GM21367 (cell line): ENCODE data around the gene NPY5R.
A peak's percentile ranks its signal among the peaks of the same experiment; 100 is the strongest.

Experiments used
- ATAC-seq: cut with Tn5 transposase; IDR thresholded peaks from one replicate; pipeline ENCODE4 v1.9.1; 2021; ENCODE audit not compliant: unreplicated experiment

The NPY5R gene

DNA sequence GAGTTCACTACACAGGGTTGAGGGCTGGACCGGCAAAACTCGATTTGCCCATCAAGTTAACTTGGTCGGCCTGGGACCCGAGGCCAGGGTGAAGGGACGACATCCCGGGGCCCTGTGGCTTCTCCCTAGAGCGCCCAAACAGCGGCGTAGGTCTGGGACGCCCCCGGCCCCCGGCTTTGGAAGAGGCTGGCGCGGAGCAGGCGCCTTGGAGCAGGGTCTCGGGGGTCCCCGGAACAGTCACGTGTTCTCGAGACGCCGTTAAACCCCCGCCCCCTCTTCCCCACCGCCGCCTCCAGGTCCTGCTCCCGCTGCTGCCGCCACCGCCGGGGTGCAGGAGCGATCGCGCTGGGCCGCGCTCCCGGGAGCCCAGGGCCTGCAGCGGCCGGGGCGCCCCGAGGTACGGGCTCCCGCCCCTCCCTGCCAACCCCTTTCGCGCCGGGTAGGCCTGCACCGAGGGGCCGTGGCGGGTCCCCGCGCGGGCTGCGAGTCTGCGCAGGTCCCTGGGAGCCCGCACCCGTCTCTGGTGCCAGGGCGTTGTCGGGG, at the start of gene NPY5R:
Gene NPY5R, plus strand, starts transcription at position 289 of the 543 bp plus-strand sequence. CDS start 6,382 bp downstream, outside the sequence.
- ATAC-seq: no peak

- ATAC-seq: no peak
Observed at GRCh38 chr4:163295138-163295537, 48.6 kb upstream of the NPY5R start.

- no peak for ATAC-seq
Observed at GRCh38 chr4:163300445-163300844, 43.2 kb upstream of the NPY5R start.

GRCh38 chr4:163303069-163303468, 40.6 kb upstream of the NPY5R start:
- no peak for ATAC-seq

DNA sequence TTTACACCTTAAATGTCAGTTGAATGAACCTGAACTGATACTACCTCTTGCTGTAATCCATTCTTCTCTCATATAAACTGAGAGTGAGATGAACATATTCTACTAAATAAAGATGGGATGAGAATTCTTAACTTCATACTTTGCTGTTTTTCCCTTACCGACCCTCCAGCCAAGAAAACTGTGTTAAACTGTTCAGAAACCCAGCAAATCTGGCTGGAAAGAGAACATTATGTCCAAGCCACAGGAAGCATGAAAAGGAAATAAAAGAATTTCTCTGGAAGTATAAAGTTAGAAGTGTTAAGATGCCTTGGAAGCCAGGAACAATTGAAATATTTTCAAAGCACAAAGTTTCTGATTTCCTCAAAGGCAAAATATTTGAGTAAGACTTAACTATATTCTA, 34.2 kb upstream of the NPY5R start:
- ATAC-seq: no peak

DNA sequence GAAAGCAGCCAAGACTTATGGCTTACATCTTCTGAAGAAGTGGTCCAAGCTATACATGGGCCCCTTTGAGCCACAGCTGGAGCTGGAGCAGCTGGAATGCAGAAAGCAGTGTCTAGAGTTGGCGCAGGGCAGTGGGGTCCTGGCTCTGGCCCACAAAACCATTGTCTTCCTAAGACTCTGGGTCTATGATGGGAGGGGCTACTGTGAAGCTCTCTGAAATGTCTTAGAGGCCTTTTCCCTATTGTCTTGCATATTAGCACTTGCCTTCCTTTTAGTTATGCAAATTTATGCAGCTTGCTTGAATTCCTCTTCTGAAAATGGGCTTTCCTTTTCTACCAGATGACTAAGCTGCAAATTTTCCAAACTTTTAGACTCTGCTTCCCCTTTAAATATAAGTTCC, 26.6 kb upstream of the NPY5R start:
- no peak for ATAC-seq

DNA sequence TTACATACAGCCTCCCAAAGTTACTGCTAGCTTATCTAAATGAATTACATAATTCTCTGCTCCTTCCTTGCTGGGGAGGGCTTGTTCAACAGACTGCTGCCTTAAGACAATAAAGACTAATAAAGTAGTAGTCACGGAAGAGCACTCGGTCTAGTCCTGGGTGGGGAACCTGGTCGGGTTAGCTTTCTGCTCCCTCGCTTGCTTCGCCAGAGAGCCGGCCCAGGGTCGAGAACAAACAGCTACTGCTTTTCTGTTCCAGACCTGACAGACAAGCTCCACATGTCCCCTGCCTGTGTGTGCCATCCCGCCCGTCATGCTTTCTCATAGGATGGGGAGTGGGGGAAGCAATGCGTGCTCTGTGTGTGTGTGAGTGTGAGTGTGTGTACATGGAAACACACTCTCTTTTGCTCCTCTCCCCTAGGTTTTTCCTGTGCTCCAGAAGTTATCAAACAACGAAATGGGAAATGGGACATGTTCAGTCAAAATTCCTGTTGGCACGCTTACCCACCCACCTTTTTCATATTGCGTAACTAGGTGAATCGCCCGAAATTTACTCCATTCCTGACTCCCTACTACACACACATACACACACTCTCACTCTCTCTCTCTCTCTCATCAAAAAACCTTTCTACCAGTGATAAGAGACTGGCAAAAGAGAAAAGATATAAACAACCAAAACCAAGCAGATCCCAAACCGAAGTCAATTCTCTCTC, 12.6 kb upstream of the NPY5R start:
- no peak for ATAC-seq

DNA sequence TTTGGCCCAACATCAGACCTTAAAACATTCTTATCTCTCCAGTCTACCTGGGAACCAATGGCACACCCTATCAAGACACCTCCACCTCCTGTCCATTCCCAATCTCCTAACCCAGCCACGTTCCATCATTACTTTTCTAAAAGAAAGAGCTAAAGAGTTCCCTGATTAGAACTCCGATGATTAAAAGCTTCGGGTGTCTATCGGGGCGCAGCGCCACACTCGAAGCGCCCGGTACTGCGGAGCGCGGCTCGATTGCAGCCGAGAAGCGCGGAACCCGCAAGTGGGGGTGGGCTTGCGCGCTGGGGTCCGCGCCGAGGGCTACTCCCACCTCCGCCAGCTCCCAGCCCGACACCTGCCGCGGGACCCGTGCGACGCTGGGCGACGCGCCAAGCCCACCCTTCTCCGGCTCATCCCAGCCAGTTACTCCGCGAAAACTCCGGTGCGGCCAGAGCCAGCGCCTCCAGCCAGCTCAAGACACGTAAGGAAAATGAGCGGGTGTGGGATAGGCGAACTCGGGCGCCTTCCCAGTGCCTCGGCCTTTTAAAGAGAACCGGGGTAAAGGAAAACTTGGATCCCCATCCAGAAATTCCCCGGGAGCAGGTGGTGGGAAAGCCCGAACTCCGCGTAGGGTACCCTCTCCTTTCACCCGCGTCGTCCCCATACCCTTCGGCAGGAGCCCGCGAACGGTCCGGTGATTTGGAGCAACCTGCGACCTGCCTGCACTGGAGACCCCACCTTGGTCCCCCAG, 11.9 kb upstream of the NPY5R start:
- no peak for ATAC-seq

DNA sequence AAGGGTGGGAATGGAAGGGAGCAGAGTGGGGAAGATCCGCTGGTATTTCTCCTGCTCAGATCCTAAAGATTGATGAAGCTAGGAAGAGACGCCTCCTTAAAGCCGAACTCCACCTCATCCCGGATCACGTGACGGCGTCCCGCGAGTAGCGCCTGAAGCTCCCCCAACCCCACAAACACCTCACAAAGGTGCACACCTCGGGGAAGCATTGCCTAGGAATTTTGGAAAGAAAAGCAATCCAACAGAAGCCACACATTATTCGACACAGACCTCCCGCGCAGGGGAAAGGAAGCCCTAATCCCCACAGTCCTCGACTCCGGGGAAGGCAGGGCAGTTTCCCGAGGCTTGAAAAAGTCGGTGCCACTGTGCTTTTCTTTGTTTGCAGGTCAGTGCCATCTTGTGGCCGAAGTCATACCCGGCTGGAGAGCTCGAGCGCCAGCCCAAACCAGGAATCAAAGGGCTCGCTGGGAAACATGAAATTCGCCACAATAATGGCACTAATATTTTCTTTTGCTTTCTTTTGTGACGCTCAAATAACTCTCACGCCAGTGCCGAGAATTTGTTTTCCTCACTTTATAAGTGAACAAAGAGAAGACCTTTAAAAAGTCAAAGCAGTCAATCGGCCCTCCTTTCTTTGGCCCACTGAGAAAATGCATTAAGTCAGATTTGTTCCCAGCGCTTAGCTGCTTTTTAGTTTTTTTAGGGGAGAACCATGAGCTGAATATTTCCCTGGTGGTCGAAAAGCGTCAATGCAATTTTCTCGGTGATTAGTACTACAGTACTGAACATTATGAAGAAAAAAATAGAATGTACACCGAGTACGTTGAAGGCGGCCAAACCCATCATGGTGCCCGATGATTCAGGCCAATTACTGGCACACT, 10.9 kb upstream of the NPY5R start, which contains the start of gene NPY1R:
Gene NPY1R, minus strand, starts transcription at position 71 of the 881 bp plus-strand sequence. CDS start 6,042 bp downstream, outside the sequence.
- ATAC-seq: peak; percentile 82

GRCh38 chr4:163335384-163335783, 8.3 kb upstream of the NPY5R start:
- no peak for ATAC-seq

- ATAC-seq: no peak
Observed at GRCh38 chr4:163344147-163345125, 744 bp downstream of the NPY5R start.

GRCh38 chr4:163350672-163351071, 7.0 kb downstream of the NPY5R start:
- no peak for ATAC-seq

DNA sequence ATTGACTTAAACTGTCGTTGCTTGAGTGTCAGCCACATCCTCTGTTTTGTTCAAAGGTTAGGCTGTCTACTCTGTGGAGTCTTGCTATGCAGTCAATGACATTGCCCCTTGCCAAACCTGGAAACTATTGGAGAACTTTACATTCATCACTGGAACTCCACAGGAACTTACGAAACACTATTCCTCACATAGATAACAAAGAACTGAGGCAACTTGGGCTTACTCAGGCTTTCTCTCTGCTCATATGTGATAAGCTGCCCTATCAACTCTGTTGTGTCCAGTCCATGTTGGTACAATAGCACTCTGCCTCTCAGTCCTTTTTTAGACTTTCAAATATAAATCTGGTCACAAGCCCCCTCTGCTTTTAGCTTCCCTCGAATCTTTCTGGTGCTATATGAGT, 9.4 kb downstream of the NPY5R start:
- ATAC-seq: no peak

- no peak for ATAC-seq
Observed at GRCh38 chr4:163356104-163356503, 12.4 kb downstream of the NPY5R start.

DNA sequence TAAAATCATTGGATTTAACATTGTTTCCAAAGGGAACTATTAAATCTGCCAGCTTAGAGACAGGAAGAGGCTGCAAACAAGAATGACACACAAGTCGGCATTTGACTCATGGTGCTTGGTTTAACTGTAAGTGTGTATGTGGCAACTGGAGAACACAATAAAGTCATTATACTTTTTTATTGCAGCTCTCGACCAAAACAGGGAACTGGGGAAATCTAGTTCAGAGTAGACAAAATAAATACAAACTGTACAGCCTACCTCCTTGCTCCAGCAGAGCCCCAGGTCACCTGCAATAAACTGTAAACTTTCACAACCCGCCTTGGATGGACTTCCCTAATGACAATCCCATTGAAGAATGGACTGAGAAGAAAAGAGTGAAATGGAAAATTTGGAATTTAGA, 24.0 kb downstream of the NPY5R start:
- ATAC-seq: no peak

- no peak for ATAC-seq
Observed at GRCh38 chr4:163372029-163372428, 28.3 kb downstream of the NPY5R start.

DNA sequence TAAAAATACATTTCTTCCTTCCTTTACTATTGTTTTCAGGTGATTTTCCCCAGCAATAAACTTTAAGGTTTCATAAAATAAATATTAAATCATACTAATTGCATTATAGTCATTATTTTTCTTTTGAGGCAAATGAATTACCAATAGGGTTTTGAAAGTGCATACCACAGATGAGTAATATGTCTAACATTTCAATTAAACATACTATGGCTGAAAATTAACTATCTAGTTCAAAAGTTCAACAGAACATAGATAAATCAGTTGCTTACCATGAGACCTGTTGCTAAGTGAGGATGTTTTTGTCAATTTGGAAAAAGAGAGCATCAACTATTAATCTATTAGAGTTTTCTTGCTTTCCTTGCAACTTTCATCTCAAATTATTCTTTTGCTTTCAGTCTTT, 35.0 kb downstream of the NPY5R start:
- ATAC-seq: no peak

GRCh38 chr4:163380703-163381102, 37.0 kb downstream of the NPY5R start:
- ATAC-seq: no peak

- ATAC-seq: no peak
Observed at GRCh38 chr4:163382178-163382869, 38.6 kb downstream of the NPY5R start.
